Immature natural killer cell (primary cell): ENCODE data around the gene KBTBD13. TPM values are rescaled to one million over a fixed set of nuclear protein-coding genes. Genes with fewer than 3 reads are reported as not detected.
"Not testable (repeated sequence)": the region's sequence is repeated elsewhere in the genome, so short reads cannot be mapped to it uniquely, and the experiment has no call there.

Experiments used
- DNase-seq, 3 donors: peaks; one replicate each; pipeline ENCODE4 v3.0.0; 2022; ENCODE audit warnings: mixed read lengths in 1 of 3
- H3K27ac Mint-ChIP-seq, 6 donors: one replicate each; pipeline ENCODE4 v1.8.0; 2020; ENCODE audit warnings: mixed read lengths in 6 of 6, mild to moderate bottlenecking in 5 of 6, inconsistent platforms in 4 of 6, moderate library complexity in 3 of 6
- H3K27me3 Mint-ChIP-seq, 3 donors: one replicate each; pipeline ENCODE4 v1.8.0; 2020 to 2021; ENCODE audit warnings: low read depth in 3 of 3, mild to moderate bottlenecking in 3 of 3, mixed read lengths in 3 of 3, moderate library complexity in 3 of 3, inconsistent platforms in 1 of 3
- H3K36me3 Mint-ChIP-seq, 3 donors: one replicate each; pipeline ENCODE4 v1.8.0; 2020; ENCODE audit warnings: mixed read lengths in 3 of 3, inconsistent platforms in 2 of 3, mild to moderate bottlenecking in 2 of 3
- H3K4me1 Mint-ChIP-seq, 2 donors: one replicate each; pipeline ENCODE4 v1.8.0; 2020; ENCODE audit warnings: inconsistent platforms in 2 of 2, mild to moderate bottlenecking in 2 of 2, mixed read lengths in 2 of 2, moderate library complexity in 1 of 2
- H3K4me3 Mint-ChIP-seq, 5 donors: one replicate each; pipeline ENCODE4 v1.8.0; 2020; ENCODE audit warnings: mild to moderate bottlenecking in 5 of 5, mixed read lengths in 5 of 5, inconsistent platforms in 3 of 5, moderate library complexity in 3 of 5
- H3K9me3 Mint-ChIP-seq, 6 donors: one replicate each; pipeline ENCODE4 v1.8.0; 2020; ENCODE audit warnings: mild to moderate bottlenecking in 6 of 6, mixed read lengths in 6 of 6, inconsistent platforms in 4 of 6, moderate library complexity in 3 of 6
- polyA plus RNA-seq, 3 donors: library from polyadenylated mRNA; unstranded; fragments of 300-500 nt; fragmentation: Illumina TruSeq; gene quantifications; one replicate each; pipeline ENCODE4 v1.2.3, GENCODE V29; 2021

KBTBD13 gene
- polyA plus RNA-seq, 3 donors from 2014 or later = not detected

- Mint-ChIP-seq H3K4me3 (no peak overlapping the region), H3K27ac (no peak overlapping the region), H3K9me3 (no peaks in the 10 kb centered on the region), H3K36me3 (no peaks in the 10 kb centered on the region), H3K4me1 (no peaks in the 10 kb centered on the region), H3K27me3 (peaks cover 0 to 4% (median 4%) of the 10 kb centered on the region in 3 donors)
- no peak for DNase-seq
These were observed 36.1 kb upstream of the KBTBD13 start for GRCh38 chr15:65040461-65040860.

GRCh38 chr15:65041787-65042186 is 34.8 kb upstream of the KBTBD13 start:
- DNase-seq = no peak
- Mint-ChIP-seq H3K9me3 (no peaks in the 10 kb centered on the region), H3K4me1 (no peaks in the 10 kb centered on the region), H3K36me3 (no peaks in the 10 kb centered on the region), H3K27me3 (peaks cover 0 to 4% (median 4%) of the 10 kb centered on the region in 3 donors), H3K4me3 (no peak overlapping the region), H3K27ac (no peak overlapping the region)

GRCh38 chr15:65042776-65043327 is 33.7 kb upstream of the KBTBD13 start:
- Mint-ChIP-seq H3K9me3 (no peaks in the 10 kb centered on the region), H3K36me3 (no peaks in the 10 kb centered on the region), H3K27me3 (peaks cover 0 to 4% (median 3%) of the 10 kb centered on the region in 3 donors), H3K27ac (no peak overlapping the region), H3K4me1 (no peaks in the 10 kb centered on the region), H3K4me3 (no peak overlapping the region)
- no peak for DNase-seq

- H3K27me3 Mint-ChIP-seq, H3K9me3 Mint-ChIP-seq, H3K36me3 Mint-ChIP-seq, DNase-seq, H3K4me1 Mint-ChIP-seq, H3K4me3 Mint-ChIP-seq, H3K27ac Mint-ChIP-seq: not testable (repeated sequence)
These were observed 32.3 kb upstream of the KBTBD13 start for GRCh38 chr15:65044218-65044617.

- H3K27ac Mint-ChIP-seq = no peak within 1 kb of the TSS
- H3K4me1 Mint-ChIP-seq = peaks cover 10 to 12% of the 10 kb centered on the region in 2 donors
- DNase-seq = no peak
- peaks cover 2 to 6% (median 2%) of the 10 kb centered on the region in 3 donors for H3K27me3 Mint-ChIP-seq
- H3K9me3 Mint-ChIP-seq = no peaks in the 10 kb centered on the region
- H3K4me3 Mint-ChIP-seq = no peak within 1 kb of the TSS
- H3K36me3 Mint-ChIP-seq = no peaks in the 10 kb centered on the region
These were observed 31.6 kb upstream of the KBTBD13 start, which contains the start of gene SLC51B for GRCh38 chr15:65044724-65045481. TSS of gene SLC51B (plus strand) at chr15:65045387. CDS start at chr15:65050005, 4,618 bp downstream.

GRCh38 chr15:65048241-65048640 is 28.3 kb upstream of the KBTBD13 start:
- Mint-ChIP-seq H3K9me3 (no peaks in the 10 kb centered on the region), H3K36me3 (no peaks in the 10 kb centered on the region), H3K27ac (no peak overlapping the region), H3K27me3 (peaks cover 2 to 6% (median 2%) of the 10 kb centered on the region in 3 donors), H3K4me1 (peaks cover 14 to 18% of the 10 kb centered on the region in 2 donors), H3K4me3 (no peak overlapping the region)
- no peak for DNase-seq

GRCh38 chr15:65049418-65049840 is 27.1 kb upstream of the KBTBD13 start:
- Mint-ChIP-seq H3K36me3 (no peaks in the 10 kb centered on the region), H3K9me3 (no peaks in the 10 kb centered on the region), H3K4me3 (peak overlapping the region; percentile 48 to 86 (median 66)), H3K27me3 (peaks cover 2 to 6% (median 2%) of the 10 kb centered on the region in 3 donors), H3K4me1 (peaks cover 14 to 18% of the 10 kb centered on the region in 2 donors), H3K27ac (peak overlapping the region in 4 of 6 donors; percentile 28 to 65 (median 40))
- peak; percentile 82 to 86 (median 85) for DNase-seq

GRCh38 chr15:65050270-65050669 is 26.3 kb upstream of the KBTBD13 start:
- no peak for DNase-seq
- no peaks in the 10 kb centered on the region for H3K36me3 Mint-ChIP-seq
- peaks cover 0 to 6% (median 2%) of the 10 kb centered on the region in 3 donors for H3K27me3 Mint-ChIP-seq
- peak overlapping the region in 4 of 5 donors; percentile 48 to 86 (median 64) for H3K4me3 Mint-ChIP-seq
- peaks cover 14 to 18% of the 10 kb centered on the region in 2 donors for H3K4me1 Mint-ChIP-seq
- peak overlapping the region in 2 of 6 donors; percentile 16 to 77 for H3K27ac Mint-ChIP-seq
- H3K9me3 Mint-ChIP-seq = no peaks in the 10 kb centered on the region

GRCh38 chr15:65051266-65051665 is 25.3 kb upstream of the KBTBD13 start:
- Mint-ChIP-seq H3K27me3 (peaks cover 0 to 6% (median 2%) of the 10 kb centered on the region in 3 donors), H3K4me1 (peaks cover 14 to 18% of the 10 kb centered on the region in 2 donors), H3K36me3 (no peaks in the 10 kb centered on the region), H3K9me3 (no peaks in the 10 kb centered on the region), H3K27ac (peak overlapping the region in 1 of 6 donors; percentile 50), H3K4me3 (no peak overlapping the region)
- DNase-seq = no peak

GRCh38 chr15:65052956-65053355 is 23.6 kb upstream of the KBTBD13 start:
- Mint-ChIP-seq H3K36me3 (no peaks in the 10 kb centered on the region), H3K27ac (no peak overlapping the region), H3K4me1 (peaks cover 14 to 18% of the 10 kb centered on the region in 2 donors), H3K27me3 (peaks cover 0 to 6% (median 2%) of the 10 kb centered on the region in 3 donors), H3K4me3 (no peak overlapping the region), H3K9me3 (no peaks in the 10 kb centered on the region)
- no peak for DNase-seq

- peak; percentile 37 to 49 (median 38) for DNase-seq
- Mint-ChIP-seq H3K9me3 (no peaks in the 10 kb centered on the region), H3K27ac (no peak overlapping the region), H3K4me1 (peaks cover 7 to 10% of the 10 kb centered on the region in 2 donors), H3K36me3 (no peaks in the 10 kb centered on the region), H3K27me3 (peaks cover 0 to 2% (median 0%) of the 10 kb centered on the region in 3 donors), H3K4me3 (no peak overlapping the region)
These were observed 22.0 kb upstream of the KBTBD13 start for GRCh38 chr15:65054333-65055200.

- Mint-ChIP-seq H3K27ac (peak overlapping the region in 1 of 6 donors; percentile 16), H3K36me3 (no peaks in the 10 kb centered on the region), H3K27me3 (no peaks in the 10 kb centered on the region), H3K9me3 (no peaks in the 10 kb centered on the region), H3K4me1 (peaks cover 0 to 2% of the 10 kb centered on the region in 2 donors), H3K4me3 (no peak overlapping the region)
- no peak for DNase-seq
These were observed 21.2 kb upstream of the KBTBD13 start for GRCh38 chr15:65055201-65055870.

GRCh38 chr15:65056106-65056505 is 20.4 kb upstream of the KBTBD13 start:
- no peaks in the 10 kb centered on the region for H3K27me3 Mint-ChIP-seq

More at GRCh38 chr15:65056106-65056505, 20.4 kb upstream of the KBTBD13 start:
- Mint-ChIP-seq H3K27ac (no peak overlapping the region), H3K9me3 (no peaks in the 10 kb centered on the region), H3K4me3 (no peak overlapping the region), H3K36me3 (no peaks in the 10 kb centered on the region), H3K4me1 (no peaks in the 10 kb centered on the region)
- no peak for DNase-seq
